GM10847 (cell line): ENCODE results near the gene SLC29A3.

Experiments used
- POLR2A ChIP-seq: IDR thresholded peaks from 2 replicates; pipeline ENCODE4 v1.6.1; 2011; ENCODE audit not compliant: insufficient read length; ENCODE audit errors: extremely low read depth

SLC29A3 gene

GRCh38 chr10:71394926-71395562 is 76.0 kb downstream of the SLC29A3 start:
- no peak for TF ChIP-seq POLR2A

DNA sequence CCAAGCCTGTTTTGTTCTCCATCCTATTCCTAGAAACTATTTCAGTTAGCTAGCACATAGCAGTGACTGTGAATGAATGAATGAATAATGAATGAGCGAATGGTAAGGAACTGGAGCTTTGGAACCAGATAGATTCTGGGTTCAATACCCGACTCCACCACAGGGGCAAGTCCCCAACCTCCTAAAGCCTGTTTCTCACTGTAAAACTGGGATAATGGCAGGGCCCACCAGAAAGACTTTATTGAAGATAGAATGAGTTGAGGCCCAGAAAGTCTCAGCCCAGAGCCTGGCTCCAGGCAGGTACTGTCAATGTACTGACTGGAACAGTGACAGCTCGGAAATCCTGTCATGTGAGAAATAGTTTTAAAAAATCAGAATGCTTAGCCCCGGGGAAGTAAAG is 76.6 kb downstream of the SLC29A3 start:
- TF ChIP-seq POLR2A: no peak

DNA sequence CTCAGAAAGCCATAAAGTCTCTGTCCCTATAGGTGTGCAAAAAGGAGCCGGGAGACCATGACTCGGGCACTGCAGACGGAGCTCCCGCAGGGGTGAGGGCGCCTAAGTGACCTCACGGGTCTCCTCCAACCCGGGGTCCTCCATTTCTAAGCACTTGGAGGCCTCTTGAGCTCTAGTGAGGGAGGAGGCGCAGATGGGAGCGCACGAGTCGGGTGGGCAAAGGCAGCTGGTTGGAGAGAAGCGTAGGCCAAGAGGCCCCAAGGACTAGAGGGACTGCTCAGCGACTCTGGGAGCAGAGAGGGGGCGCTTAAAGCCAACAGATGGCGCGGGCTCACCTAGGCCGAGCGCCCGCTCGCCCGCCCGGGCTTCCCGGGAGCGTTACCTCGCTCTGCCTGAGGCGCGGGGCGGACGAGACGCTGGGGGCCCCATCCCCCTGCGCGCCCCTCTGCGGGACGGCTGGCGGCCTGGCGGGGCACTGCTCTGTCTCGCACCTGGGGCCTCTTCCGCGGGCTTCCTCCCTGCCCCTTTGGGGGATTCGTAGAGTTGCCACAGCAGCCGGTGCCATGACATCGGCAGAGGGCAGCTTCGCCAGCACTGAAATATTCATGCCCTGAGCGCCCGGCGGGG is 77.1 kb downstream of the SLC29A3 start:
- no peak for TF ChIP-seq POLR2A

GRCh38 chr10:71396711-71397295 is 77.7 kb downstream of the SLC29A3 start, which contains the start of gene CDH23:
TSS of gene CDH23 (plus strand) at chr10:71396920. CDS start at chr10:71439832, 42,912 bp downstream.
- no peak for TF ChIP-seq POLR2A

DNA sequence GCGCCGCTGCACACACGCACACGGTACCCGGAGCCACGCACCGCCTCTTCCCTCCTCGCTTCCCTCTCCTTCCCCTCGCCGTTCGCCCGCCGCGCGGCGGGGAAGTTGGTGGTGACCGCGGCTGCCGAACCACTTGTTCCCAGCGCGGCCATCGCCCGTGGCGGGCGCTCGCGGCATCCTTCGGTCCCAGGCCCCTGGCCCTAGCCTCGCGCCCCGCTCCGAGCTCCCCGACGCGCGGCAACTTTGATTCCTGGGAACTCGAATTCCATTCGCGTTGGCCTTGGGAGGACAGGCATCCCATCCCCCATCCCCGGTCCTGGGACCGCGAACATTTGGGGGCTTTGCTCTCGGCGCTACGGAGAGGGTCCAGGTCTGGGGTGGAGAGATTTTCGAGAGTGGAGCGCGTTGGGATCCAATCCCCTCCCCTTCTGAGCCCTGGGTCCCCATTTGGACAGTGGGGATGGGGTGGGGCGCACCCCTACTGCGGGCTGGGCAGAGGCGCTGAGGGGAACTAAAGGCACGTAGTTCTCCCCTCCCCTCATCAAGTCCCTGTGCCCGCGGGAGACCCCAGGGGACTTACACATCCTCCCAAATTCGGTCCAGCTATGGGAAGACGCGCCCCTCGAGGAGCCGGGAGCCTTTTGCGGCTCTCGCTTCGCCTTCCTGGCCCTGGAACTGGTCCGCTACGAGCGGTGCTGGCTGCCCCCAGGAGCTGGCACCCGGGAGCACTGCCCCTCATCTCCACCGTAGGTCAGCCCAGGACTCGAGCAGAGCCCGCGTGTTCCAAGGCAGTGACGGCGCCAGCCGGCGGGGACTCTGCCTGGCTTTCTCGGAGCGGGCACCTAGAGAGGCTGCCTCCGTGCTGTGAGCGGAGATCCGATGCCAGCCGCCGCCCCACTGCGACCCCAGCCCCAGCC is 78.5 kb downstream of the SLC29A3 start:
- TF ChIP-seq POLR2A: no peak

- no peak for TF ChIP-seq POLR2A
These were observed 79.9 kb downstream of the SLC29A3 start for GRCh38 chr10:71398976-71399375.

GRCh38 chr10:71399946-71400345 is 80.9 kb downstream of the SLC29A3 start:
- no peak for TF ChIP-seq POLR2A

DNA sequence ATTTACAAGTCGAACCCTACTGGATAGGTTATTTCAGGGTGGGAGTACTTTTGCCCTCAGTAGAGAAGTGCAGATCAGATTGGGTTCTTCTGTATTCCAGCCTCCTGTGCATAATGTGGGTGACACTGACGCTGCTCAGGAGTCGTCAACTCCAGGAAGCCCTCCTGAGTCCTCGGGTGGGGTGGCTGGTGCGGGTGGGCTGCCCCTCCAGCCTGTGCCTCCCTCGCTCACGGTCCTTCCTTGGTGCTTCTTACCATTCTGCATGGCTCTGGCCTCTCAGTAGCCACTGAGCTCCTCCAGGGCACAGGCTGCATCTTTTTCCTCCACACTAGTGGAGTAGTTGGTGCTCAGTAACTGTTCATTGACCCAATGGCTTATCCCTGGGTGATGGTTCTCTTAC is 82.0 kb downstream of the SLC29A3 start:
- TF ChIP-seq POLR2A: no peak

- TF ChIP-seq POLR2A: no peak
These were observed 82.9 kb downstream of the SLC29A3 start for GRCh38 chr10:71402005-71402404.

- TF ChIP-seq POLR2A: no peak
These were observed 85.6 kb downstream of the SLC29A3 start for GRCh38 chr10:71404503-71405295.

- TF ChIP-seq POLR2A: no peak
These were observed 87.8 kb downstream of the SLC29A3 start for GRCh38 chr10:71406878-71407277.

DNA sequence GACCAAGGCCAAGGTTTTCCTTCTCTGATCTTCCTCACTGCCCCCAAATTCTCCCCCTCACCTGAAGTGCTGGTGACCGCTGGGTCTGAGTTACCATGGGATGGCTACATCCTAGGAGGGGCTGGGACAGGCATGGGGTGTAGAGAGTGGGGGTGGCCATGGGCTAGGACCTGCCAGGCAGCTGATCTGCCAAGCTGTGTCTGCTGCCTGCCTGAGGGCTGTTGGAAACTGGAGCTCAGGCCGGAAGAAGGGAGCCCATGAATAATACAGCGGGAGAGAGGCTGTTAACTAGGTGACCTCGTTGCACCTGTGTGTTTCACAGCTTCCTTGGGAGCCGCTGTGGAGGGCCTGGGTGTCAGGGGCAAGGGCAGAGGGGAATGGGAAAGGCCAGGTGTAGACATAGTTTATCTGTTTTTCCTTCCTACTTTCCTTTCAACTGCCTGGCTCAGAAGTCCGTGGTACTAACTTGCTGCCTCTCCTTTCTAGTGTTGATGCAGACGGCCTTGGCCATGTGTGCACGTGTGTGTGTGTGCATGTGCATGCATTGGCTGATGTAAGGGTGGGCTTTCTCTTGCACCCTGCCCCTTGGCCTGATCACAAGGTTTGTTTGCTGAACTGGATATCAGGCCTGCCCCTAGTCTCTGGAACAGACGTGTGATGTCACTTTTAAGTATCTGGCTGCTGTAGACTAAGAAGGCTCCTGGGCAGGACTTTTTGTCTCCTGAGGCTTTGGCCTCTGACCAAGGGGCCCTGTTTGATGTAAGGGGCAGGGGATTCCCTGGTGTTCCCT is 89.6 kb downstream of the SLC29A3 start:
- TF ChIP-seq POLR2A: no peak

- no peak for TF ChIP-seq POLR2A
These were observed 90.6 kb downstream of the SLC29A3 start for GRCh38 chr10:71409516-71410104.
